HG03575 (cell line): ENCODE results near the gene REC8.

Experiments used
- ATAC-seq: cut with Tn5 transposase; IDR thresholded peaks from one replicate; pipeline ENCODE4 v1.9.1; 2021; ENCODE audit not compliant: unreplicated experiment, insufficient number of reproducible peaks, low FRiP score; ENCODE audit errors: extremely low read depth

Gene REC8

DNA sequence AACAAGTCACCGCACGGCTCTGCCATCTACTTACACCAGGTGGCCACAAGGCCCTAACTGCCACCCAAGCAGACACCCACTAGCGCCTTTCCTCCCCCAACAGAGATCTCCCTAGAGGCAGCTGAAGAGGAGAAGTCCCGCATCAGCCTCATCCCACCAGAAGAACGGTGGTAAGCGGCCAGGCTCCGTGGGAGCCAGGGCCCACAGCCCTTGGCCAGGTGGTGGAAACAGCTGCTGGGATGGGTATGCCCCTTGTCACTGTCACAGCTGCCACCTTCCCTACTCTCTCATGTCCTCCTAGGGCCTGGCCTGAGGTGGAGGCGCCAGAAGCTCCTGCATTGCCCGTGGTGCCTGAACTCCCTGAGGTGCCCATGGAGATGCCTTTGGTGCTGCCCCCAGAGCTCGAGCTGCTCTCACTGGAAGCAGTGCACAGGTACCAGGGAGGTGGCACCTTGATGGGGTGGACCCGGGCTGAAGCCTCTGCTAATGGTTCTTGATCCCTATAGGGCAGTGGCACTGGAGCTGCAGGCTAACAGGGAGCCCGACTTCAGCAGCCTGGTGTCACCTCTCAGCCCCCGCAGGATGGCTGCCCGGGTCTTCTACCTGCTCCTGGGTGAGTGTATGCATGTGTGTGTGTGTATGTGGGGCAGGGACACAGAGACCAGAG is 7.5 kb downstream of the REC8 start:
- ATAC-seq: no peak

DNA sequence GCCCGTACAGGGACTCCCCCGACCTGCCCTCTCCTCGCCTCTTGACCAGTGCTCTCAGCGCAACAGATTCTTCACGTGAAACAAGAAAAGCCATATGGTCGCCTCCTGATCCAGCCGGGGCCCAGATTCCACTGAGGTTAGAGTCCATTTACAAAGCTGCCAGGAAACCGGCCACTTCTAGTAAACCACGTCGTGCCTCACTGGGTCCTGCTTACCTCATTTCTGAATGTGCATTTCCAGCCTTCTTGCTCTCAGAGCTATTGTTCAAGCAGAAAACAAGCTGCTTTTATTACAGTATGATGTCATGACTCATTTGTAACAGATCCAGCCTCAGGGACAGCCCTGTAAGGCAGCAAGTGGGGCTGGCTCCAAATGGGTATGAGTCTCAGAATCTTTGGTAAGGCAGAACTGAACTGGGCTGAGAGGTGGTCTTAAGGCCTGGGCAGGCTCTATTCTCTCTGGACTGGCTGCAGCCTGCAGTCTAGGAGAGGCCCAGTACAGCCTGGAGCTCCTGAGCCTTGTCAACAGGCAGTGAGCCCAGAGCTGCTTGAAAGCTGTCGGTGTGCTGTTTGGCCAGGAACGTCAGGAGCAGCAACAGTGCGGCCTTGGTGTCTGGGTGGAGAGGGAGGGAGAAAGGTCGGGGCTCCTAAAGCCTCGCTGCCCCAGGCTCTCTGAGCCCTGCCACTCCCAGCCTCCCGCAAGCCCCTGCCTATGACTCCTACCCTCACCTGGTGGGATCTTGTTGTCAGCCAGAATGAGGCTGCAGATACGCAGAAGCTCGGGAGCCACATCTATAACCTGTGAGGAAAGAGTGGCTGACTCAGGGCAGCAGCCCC is 8.3 kb downstream of the REC8 start:
- ATAC-seq: no peak

DNA sequence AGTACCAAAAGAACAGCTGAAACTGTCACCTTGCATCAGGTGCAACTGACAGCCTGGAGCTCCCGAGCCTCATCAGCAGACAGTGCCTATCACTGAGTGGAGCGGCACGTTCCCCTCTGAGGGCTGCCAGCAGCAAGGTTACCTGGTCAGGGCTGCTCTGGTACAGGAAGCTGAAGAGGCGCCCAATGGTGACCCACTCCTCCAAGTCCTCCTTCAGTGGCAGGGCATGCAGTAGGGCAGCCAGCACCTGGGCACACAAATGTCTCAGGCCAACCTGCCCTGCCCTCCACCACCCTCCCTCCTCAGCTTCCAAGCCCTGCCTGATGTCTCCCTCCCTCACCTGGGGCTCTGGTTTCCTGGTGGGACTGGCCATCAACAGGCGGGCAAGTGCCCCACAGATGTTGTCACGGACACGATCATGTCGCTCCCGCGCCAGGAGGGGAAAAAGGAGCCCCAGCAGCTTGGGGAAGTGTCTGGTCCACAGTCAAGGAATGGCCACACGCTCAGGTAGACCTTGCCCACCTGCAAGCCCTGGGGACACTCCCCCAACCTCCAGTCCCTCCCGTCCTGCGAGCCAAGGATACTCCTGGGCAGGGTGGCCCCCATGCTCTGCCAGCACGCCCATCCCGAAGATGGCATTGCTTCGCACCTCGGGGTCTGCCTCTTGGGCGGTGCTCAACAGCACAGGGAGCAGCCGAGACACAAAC is 9.6 kb downstream of the REC8 start:
- ATAC-seq: no peak

DNA sequence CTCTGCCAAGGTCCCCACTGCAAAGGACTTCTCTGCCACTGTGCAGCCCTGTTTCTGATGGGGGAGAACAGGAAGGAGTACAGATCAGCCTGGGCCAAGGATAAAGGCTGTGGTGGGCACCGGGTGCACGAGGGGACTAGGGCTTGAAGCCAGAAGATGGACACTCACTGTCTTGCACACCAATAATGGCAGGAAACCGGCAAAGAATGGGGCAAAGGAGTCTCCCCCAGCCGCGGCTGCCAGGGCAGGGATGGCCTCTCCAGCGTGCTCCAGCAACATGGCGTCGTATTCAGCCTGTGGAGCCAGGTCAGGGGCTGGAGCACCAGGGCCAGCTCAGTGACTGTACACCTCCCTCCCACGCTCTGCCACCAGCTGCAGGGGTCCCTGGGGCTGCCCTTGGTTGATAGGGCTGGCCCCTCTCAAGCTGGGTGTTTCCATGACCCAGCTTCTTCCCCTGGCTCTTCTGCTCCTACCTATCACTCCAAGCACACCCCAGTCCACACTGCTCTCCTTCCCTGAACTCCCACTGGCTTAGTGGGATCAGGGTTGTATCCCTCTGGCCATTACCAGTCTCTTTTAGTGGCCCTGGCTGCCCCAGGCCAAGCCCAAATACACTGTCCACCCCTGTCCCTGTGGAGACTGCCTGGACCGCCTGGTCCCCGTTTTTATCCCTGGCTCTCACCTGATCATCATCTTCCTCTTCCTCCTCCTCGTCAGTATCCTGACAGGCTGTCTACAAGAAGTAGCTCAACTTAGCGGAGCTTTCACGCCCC is 10.4 kb downstream of the REC8 start:
- no peak for ATAC-seq

DNA sequence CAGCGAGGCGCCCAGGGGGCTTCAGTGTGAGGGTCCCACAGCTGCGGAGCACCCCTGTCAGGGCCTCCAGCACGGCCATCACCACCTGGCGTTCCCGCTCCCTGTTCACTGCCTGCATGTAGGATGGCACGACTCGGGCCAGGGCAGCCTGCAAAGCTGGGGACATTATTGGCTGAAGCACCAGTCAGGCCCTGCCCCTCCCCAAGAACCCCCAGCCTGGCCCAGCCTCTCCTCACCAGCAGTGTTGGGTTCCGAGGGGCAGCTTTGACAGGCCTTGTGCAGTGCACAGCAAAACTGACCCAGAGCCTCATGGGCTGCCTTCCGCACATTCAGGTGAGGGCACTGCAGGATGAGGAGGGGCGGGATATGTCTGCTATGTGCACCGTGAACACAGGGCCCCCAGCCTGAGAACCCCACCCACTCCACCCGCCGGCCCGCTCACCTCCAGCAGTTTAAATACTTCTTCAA is 11.2 kb downstream of the REC8 start:
- no peak for ATAC-seq

DNA sequence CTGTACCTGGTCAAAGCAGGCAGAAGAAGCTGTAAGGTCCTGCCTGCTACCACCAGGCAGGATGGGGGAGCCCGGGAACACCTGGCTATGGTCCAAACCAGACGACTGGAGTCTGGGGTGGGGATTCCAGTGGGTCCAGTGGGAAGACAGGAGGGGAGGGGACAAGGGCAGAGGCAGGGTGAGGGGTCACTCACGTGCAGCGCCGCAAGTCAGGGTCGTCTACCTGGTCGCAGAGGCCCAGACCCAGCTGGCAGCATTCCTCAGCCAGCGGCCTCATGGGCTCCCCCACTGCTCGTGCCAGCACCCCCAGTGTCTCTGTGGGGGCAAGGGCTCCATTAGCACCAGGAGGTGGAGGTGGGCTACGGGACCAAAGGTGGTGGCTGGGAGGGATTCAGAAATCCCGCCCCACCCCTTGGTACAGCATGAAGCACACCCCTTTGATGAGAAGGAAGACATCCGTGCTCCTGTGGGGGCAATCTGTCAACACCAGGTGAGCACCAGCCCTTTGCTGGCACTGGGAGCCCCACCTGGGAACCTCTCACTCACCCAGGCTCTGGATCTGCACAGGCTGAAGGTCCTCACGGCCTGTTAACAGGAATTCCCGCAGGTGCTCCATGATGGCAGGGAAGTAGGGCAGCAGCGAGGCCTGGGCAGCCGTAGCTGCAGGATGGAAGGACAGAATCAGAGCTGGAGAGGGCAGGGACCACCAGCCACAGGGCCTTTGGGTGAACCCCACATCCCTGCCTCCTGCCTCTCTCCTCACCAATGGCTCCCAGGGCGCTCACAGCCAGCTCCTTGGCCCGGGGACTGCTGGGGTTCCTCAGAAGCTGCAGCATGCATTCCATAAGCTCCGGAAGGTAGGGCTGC is 12.5 kb downstream of the REC8 start:
- no peak for ATAC-seq

DNA sequence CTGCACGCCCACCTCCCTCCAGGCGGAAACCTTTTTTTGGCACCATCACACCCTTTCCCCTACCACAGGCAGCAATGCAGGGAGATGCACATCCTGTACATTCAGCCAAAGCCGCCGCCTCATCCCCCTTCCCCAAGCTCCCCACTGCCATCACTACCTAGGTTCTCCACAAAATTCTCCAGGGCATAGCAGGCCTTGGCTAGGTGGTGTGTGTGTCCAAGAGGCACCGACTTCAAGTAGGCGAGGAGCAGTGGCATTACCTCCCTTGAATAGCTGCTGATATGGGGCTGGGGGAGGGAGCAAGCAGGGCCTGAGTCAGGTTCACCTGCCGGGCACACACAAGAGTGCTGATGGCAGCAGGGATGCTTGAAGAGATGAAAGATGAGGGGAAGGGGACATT is 13.1 kb downstream of the REC8 start:
- no peak for ATAC-seq

DNA sequence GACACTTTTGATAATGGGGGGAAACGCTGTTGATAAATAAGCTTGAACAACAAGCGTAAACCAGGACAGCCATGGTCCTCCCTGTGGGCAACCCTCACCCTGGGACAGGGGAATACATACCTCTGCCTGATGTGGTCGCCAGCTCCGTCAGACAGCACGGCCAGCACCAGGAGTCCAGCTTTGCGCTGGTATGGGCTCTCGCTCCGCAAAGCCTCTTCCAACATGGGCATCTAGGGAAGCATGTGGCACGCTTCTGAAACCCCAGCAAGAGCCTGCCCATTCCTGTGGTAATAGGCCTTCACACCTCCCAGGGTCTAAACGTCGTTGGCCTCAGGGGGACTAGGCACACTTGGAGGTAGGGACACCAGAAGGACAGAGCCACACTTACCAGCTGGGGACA is 13.9 kb downstream of the REC8 start:
- ATAC-seq: no peak

DNA sequence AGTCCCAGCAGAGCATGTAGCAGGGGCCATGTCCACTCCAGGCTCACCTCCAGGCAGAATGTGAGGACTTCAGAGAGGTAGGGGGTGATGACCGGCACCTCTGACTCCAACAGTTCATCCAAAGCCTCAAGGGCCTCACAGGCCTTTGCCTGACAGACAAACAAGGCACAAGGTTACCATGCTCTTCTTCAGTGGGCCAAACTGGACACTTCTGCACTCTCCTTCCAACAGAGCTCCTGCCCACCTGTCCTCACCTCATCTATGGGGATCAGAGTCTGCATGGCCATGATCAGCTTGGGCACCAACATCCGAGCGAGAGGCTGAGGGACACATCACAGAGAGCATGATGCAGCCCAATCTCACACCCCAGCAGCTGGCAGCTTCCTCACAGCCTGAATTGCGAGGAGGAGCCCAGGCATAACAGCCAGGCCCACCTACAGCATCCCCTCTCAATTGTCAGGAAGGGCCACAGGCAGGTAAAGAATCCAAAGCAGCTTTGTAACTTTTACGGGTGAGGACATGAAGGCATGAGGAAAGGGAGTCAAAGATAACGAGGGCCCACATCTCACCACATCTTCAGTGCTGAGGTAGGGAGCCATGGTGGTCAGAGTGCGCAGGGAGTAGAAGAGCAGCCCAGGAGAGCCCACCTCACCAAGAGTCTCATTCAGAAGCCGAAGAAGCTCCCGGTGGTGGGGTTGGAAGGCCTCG is 15.1 kb downstream of the REC8 start:
- ATAC-seq: no peak

DNA sequence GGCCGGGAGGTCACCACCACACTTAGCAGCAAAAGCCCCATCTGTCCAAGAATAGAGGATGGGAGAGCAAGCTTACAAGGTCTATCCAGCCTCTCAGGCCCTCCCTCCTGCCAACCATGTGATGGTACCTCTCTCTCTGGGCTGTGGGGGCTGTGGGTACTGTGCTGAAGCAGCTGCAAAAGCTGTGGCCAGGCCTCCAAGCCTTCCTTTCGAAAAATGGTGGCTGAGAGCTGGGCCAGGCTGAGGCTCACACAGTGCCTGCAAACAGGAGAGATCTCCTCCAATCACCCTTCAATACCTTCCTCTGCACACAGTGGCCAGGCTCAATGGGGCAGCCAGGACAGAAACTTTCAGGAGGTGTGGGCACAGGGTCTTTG is 15.6 kb downstream of the REC8 start:
- no peak for ATAC-seq

DNA sequence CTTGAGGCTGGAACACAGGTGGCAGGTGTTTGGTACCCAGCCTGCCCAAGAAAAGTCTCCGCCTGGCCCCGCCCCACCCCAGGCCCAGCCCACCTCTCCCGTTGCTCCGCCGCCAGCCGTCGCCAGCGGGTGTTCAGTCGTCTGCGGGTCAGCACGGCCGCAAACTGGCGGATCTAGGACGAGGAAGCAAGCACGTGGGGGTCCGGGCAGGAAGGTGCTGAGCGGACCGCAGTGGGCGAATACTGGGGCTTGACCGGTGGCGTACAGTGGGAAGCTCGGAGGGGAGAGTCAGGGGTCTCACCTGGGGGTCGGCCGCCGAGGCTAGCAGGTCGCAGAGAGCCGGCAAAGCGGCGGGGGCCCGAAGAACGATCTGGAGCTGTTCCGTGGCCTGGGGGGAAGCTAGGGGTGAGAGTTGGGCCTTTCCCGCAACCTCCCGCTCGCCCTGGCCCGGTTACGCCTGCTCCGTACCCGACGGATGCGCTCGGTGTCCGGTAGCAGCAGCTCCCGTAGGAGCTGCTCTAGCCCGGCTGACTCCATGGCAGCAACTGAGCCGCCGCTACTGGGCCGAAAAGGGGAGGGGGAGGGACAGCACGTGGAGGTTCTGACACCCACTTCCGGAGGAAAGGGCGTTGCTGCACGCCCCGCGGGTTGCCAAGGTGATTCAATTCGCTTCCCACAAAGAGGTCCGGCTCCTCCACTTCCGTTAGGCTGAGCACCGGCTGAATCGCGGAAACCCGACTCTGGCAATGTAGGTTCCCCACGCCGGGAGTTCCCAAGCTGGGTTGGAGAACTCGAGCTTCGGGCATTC is 16.6 kb downstream of the REC8 start, which contains the start of gene IPO4:
TSS of gene IPO4 (minus strand) at position 566 of the 808 bp plus-strand sequence. CDS start at position 537, 29 bp downstream.
- peak; percentile 62 for ATAC-seq

DNA sequence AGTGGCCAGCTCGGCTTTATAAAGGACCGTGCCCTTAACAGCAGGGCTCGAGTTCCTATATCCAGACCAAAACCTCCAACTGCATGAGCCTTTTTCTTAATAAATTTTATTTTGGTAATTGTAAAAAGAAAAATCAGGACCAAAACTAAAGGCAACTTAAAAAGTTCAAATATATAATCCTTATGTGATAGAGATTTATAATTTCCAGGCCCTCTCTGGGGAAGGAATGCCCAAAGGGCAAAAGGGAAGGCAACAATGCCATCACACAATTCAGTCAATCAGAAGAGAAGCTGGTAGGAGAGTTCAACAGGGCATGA is 17.1 kb downstream of the REC8 start:
- no peak for ATAC-seq

DNA sequence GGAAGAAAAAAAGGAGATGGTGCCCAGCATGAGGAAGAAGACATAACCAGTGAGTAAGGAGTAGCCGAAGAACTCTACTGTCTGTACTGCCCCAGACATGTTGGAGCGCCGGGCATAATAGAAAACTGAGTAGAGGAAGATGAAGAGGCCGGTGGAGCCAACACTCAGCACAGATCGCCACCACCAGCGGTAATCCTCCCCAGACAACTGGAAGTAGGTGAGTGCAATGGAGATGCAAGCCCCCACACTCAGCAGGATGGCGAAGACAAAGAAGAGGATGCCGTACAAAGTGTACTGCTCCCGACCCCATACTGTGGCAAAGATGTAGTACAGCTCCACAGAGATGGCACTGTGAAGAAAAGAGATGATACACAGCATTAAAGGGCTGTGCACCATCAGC is 17.6 kb downstream of the REC8 start:
- ATAC-seq: no peak

DNA sequence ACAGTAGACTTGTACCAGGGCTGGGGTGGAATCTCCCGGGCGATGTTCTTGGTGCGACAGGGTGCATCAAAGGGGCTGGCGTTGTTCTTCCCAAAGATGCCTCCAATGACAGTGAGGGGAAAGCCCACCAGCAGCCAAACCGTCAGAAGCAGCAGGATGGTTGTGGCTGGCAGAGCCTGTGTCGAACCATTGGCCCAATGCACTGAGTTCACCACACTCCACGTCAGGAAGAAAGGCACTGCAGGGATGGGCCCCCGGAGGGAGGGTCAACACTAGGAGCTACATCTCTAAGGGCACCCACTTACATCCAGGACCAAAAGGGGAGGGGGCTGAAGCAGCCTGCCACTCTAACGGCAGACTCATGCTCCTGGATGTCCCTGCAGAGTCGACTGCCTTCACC is 18.5 kb downstream of the REC8 start:
- no peak for ATAC-seq

DNA sequence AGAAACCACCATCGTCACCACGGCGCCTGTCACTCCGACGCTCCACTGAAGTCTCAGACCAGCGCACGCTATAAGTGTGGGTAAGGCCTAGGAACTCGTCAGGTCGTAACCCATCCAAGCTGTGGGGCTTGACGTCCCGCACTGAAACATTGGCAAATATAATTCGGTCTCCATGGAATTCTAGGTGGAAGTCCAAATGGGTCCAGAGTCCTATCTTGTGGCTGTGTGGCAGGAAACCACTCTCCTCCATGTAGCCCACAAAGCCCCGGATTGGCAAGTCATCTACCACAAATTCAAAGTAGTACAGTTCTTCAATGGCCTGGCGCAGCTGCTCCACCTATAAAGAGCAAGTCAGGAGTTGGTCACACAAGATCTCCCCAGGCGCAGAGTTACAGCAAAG is 21.1 kb downstream of the REC8 start:
- ATAC-seq: no peak

DNA sequence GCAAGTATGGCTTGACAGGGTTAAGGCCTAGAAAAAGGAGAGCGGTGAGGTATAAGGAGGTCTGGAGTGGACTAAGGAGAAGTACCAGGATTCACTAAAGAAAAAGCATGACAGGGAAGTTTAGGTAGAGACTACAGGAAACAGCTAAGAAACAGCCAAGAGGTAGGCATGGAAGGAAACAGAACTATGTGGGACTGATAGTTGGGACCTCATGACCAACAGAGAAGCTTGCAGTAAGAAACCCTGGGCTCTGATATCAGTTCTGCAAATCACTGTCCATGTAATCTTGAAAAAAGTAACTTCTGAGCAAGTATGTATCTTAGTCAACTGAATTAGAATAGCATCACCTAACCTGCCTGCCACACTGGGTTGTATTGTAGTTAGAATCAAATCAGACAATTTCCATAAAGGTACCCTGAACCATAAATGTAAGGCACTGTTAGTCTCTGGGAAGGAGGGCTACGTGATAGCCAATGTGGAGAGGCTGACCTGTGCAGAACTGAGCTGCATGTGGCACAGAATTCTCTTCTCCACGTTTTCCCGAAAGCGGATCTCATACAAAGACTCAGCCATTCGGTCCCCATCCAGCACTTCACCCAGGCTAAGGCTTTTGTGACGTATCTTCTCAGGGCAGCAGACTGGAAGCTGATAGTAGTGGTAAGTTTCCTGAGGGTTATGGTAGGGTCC is 22.4 kb downstream of the REC8 start:
- ATAC-seq: no peak

DNA sequence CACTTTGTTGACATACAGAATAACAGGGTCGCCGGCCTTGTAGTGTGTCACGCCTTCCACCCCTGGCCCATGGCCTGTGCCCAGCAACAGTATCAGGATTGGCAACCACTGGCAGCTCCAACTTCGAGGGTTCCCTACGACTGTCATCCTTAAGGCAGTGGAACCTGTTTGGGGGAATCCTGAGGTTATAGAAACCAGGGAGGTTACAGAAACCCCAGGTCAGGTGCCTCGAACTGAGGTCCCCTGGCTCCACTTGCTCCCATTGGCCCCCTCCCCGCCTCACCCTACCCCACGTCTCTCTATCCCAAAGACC is 22.9 kb downstream of the REC8 start:
- ATAC-seq: no peak
